H1 (cell line): ENCODE results near the gene TIMM29. TPM values are rescaled to one million over a fixed set of nuclear protein-coding genes. Genes with fewer than 3 reads are reported as not detected.

Source experiments
- BCL11A ChIP-seq, 2 experiments: IDR thresholded peaks; one replicate each; pipeline ENCODE4 v1.6.1; 2011; ENCODE audit warnings: low read depth in 2 of 2, low read length in 2 of 2, mild to moderate bottlenecking in 2 of 2
- E2F6 ChIP-seq: IDR thresholded peaks from 2 replicates; pipeline ENCODE4 v1.6.1; 2012; ENCODE audit warnings: inconsistent platforms
- EGR1 ChIP-seq: IDR thresholded peaks from 2 replicates; pipeline ENCODE4 v1.6.1; 2011; ENCODE audit warnings: low read depth, low read length, borderline replicate concordance
- EP300 ChIP-seq, 2 experiments: IDR thresholded peaks; 1 replicate in 1 of 2; 2 replicates in 1 of 2; pipeline ENCODE4 v1.6.1; 2011 to 2012; ENCODE audit warnings: low read depth in 2 of 2, low read length in 2 of 2, mild to moderate bottlenecking in 2 of 2, borderline replicate concordance in 1 of 2, inconsistent platforms in 1 of 2, moderate library complexity in 1 of 2
- NRF1 ChIP-seq: IDR thresholded peaks from 2 replicates; pipeline ENCODE4 v1.6.1; 2011; ENCODE audit warnings: mild to moderate bottlenecking, low read depth, low read length, improper control_type of control experiment
- RBBP5 ChIP-seq: IDR thresholded peaks from 2 replicates; pipeline ENCODE4 v1.7.1; 2012; ENCODE audit warnings: low read depth, mild to moderate bottlenecking, inconsistent platforms, low read length, moderate library complexity, borderline replicate concordance
- RFX5 ChIP-seq: IDR thresholded peaks from 2 replicates; pipeline ENCODE4 v1.6.1; 2011; ENCODE audit warnings: low read depth, low read length, improper control_type of control experiment, borderline replicate concordance
- RNF2 ChIP-seq: fragments of 200-900, 300-1000 bp; sonication (generic); IDR thresholded peaks from 2 replicates; pipeline ENCODE4 v1.7.1; 2016; ENCODE audit warnings: borderline replicate concordance, low read depth, mild to moderate bottlenecking, antibody characterized with exemption, low read length; ENCODE audit not compliant: poor library complexity, severe bottlenecking; ENCODE audit errors: missing control alignments
- RXRA ChIP-seq: IDR thresholded peaks from 2 replicates; pipeline ENCODE4 v1.6.1; 2011; ENCODE audit warnings: low read depth, mild to moderate bottlenecking, low read length, moderate library complexity; ENCODE audit not compliant: insufficient read depth
- SIRT6 ChIP-seq: IDR thresholded peaks from one replicate; pipeline ENCODE4 v1.7.1; 2012; ENCODE audit warnings: low read length, inconsistent platforms
- SP1 ChIP-seq: IDR thresholded peaks from 2 replicates; pipeline ENCODE4 v1.6.1; 2011; ENCODE audit warnings: low read depth, low read length
- SRF ChIP-seq: IDR thresholded peaks from 2 replicates; pipeline ENCODE4 v1.6.1; 2011; ENCODE audit warnings: mild to moderate bottlenecking, low read depth, low read length, moderate library complexity
- SUZ12 ChIP-seq: fragments of 200-600 bp; sonication (generic); IDR thresholded peaks from 2 replicates; pipeline ENCODE4 v1.6.1; 2012; ENCODE audit warnings: mild to moderate bottlenecking, inconsistent platforms, low read length, moderate library complexity, mixed read lengths
- TEAD4 ChIP-seq: IDR thresholded peaks from 2 replicates; pipeline ENCODE4 v1.6.1; 2012; ENCODE audit warnings: low read depth, low read length, inconsistent platforms, mixed read lengths
- polyA plus RNA-seq, 7 experiments: library from polyadenylated mRNA; depleted of rRNA in 3 of 7; stranded (reverse) in 5 of 7; unstranded in 2 of 7; fragments of >200 nt in 5 of 7; fragments of 200-250 nt in 2 of 7; gene quantifications; 1 replicate in 5 of 7; 2 replicates in 1 of 7; 4 replicates in 1 of 7; pipeline versions ENCODE4 v1.2.1 to v1.2.3, GENCODE V29; 2011 to 2013; ENCODE audit warnings: missing spikeins in 2 of 7, mixed read lengths in 2 of 7
- total RNA-seq: library from RNA; stranded (reverse); fragmentation: NEBNext Ultra II Directional; extraction: Animal tissue kit (Norgen Biotek cat#: 25700); gene quantifications from 2 replicates; pipeline ENCODE4 v1.2.1, GENCODE V29; 2021
- TF ChIP-seq, protein P1 (sequence below): IDR thresholded peaks from 2 replicates; pipeline ENCODE4 v1.6.1; 2011; ENCODE audit warnings: low read depth, mild to moderate bottlenecking, low read length; ENCODE audit not compliant: insufficient read depth

Gene TIMM29
- total and polyA plus RNA-seq, 2 of the 8 experiments (the other 6 are each of a cell fraction or from before 2014, with no cell fraction given): 15.9 to 24.0 TPM

GRCh38 chr19:10881403-10882107, 47.1 kb upstream of the TIMM29 start (continued):
- TF ChIP-seq RBBP5 (0 out of 2 replicates have a peak, but pooled peaks have one; percentile 45), E2F6 (no peak), SUZ12 (no peak), SRF (no peak), RFX5 (no peak), RNF2 (no peak), EGR1 (no peak), EP300 (IDR thresholded peaks at IDR 0.05; ENCODE audit: borderline replicate concordance in 1 of 2, low read depth in 2 of 2, low read length in 2 of 2) (no peak), SP1 (no peak), RXRA (0 out of 2 replicates have a peak, but pooled peaks have one; percentile 60), BCL11A (IDR thresholded peaks at IDR 0.05; ENCODE audit: low read depth in 2 of 2, low read length in 2 of 2) (no peak), NRF1 (no peak), TEAD4 (no peak), SIRT6 (no peak)
- TF ChIP-seq, protein P1, sequence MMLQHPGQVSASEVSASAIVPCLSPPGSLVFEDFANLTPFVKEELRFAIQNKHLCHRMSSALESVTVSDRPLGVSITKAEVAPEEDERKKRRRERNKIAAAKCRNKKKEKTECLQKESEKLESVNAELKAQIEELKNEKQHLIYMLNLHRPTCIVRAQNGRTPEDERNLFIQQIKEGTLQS: no peak
